HEK293 (cell line): ENCODE measurements around the gene RNASE8.
"Not testable (repeated sequence)": the region's sequence is repeated elsewhere in the genome, so short reads cannot be mapped to it uniquely, and the experiment has no call there.

ENCODE experiments used
- CTCF ChIA-PET: fragments of 350-600 bp; formaldehyde crosslinking; extraction: SDS; loops from one replicate; lab custom pipeline; 2021; ENCODE audit warnings: antibody characterized with exemption; lab: Yijun Ruan, JAX
- POLR2A ChIA-PET: fragments of 300-600 bp; formaldehyde crosslinking; extraction: SDS; loops from one replicate; lab custom pipeline; 2020; ENCODE audit warnings: antibody characterized with exemption, inconsistent platforms; lab: Yijun Ruan, JAX
- H3K27ac ChIP-seq: fragments of 200-500 bp; sonication (Bioruptor generic); 2 replicates; pipeline ENCODE4 v1.5.1; 2014; ENCODE audit warnings: low read depth, low read length, control low read depth, inconsistent platforms; ENCODE audit errors: extremely low read depth
- H3K36me3 ChIP-seq, 2 experiments: fragments of 200-500 bp in 1 of 2; sonication (Bioruptor generic) in 1 of 2; 1 replicate in 1 of 2; 2 replicates in 1 of 2; pipeline ENCODE4 v1.5.1; 2014 to 2017; ENCODE audit warnings: inconsistent platforms in 2 of 2, low read length in 2 of 2; ENCODE audit not compliant: control insufficient read depth in 2 of 2, insufficient read depth in 1 of 2
- H3K4me1 ChIP-seq: fragments of 200-500 bp; sonication (Bioruptor generic); 2 replicates; pipeline ENCODE4 v1.5.1; 2014; ENCODE audit warnings: mild to moderate bottlenecking, low read length, inconsistent platforms; ENCODE audit not compliant: control insufficient read depth, insufficient read depth
- H3K4me3 ChIP-seq: 2 replicates; pipeline ENCODE4 v1.5.1; 2011; ENCODE audit warnings: low read depth, mild to moderate bottlenecking, control low read depth, low read length, moderate library complexity
- H3K9me3 ChIP-seq: fragments of 200-500 bp; sonication (Bioruptor generic); 2 replicates; pipeline ENCODE4 v1.5.1; 2014; ENCODE audit warnings: low read depth, low read length, inconsistent platforms; ENCODE audit not compliant: control insufficient read depth, insufficient read depth
- EGR2 ChIP-seq: fragments of 450-650 bp; formaldehyde crosslinking; IDR thresholded peaks from 2 replicates; pipeline ENCODE4 v1.5.1; 2016; ENCODE audit warnings: low read depth, missing biosample characterization, missing genetic modification characterization
- ZBTB17 ChIP-seq: fragments of 450-650 bp; formaldehyde crosslinking; IDR thresholded peaks from 2 replicates; pipeline ENCODE4 v1.5.1; 2016; ENCODE audit warnings: missing biosample characterization, missing genetic modification characterization
- ZFHX2 ChIP-seq: fragments of 450-650 bp; formaldehyde crosslinking; conservative IDR thresholded peaks from 2 replicates; pipeline ENCODE4 v1.5.1; 2016; ENCODE audit warnings: missing biosample characterization, missing genetic modification characterization
- ZFP41 ChIP-seq: fragments of 450-650 bp; formaldehyde crosslinking; IDR thresholded peaks from 2 replicates; pipeline ENCODE4 v1.5.1; 2016; ENCODE audit warnings: missing biosample characterization, missing genetic modification characterization, borderline replicate concordance
- ZIC2 ChIP-seq: fragments of 450-650 bp; formaldehyde crosslinking; IDR thresholded peaks from 2 replicates; pipeline ENCODE4 v1.5.1; 2016; ENCODE audit warnings: missing biosample characterization, missing genetic modification characterization
- ZNF24 ChIP-seq: fragments of 450-650 bp; formaldehyde crosslinking; IDR thresholded peaks from 2 replicates; pipeline ENCODE4 v1.5.1; 2016; ENCODE audit warnings: missing biosample characterization, missing genetic modification characterization
- ZNF366 ChIP-seq: fragments of 450-650 bp; formaldehyde crosslinking; conservative IDR thresholded peaks from 2 replicates; pipeline ENCODE4 v1.5.1; 2016; ENCODE audit warnings: missing biosample characterization, missing genetic modification characterization
- ZNF629 ChIP-seq: fragments of 450-650 bp; formaldehyde crosslinking; IDR thresholded peaks from 2 replicates; pipeline ENCODE4 v1.5.1; 2017; ENCODE audit warnings: missing biosample characterization, missing genetic modification characterization
- ZNF654 ChIP-seq: fragments of 450-650 bp; formaldehyde crosslinking; IDR thresholded peaks from 2 replicates; pipeline ENCODE4 v1.5.1; 2016; ENCODE audit warnings: low read depth, missing biosample characterization, missing genetic modification characterization
- ZNF660 ChIP-seq: fragments of 450-650 bp; IDR thresholded peaks from 2 replicates; pipeline ENCODE4 v1.5.1; 2018; ENCODE audit warnings: missing biosample characterization, mild to moderate bottlenecking, missing genetic modification characterization
- TF ChIP-seq, protein P1 (sequence below): fragments of 450-650 bp; formaldehyde crosslinking; IDR thresholded peaks from 2 replicates; pipeline ENCODE4 v1.5.1; 2016; ENCODE audit warnings: missing biosample characterization, missing genetic modification characterization
- TF ChIP-seq, protein P2 (sequence below): fragments of 450-650 bp; formaldehyde crosslinking; IDR thresholded peaks from 2 replicates; pipeline ENCODE4 v1.5.1; 2016; ENCODE audit warnings: missing biosample characterization, missing genetic modification characterization, low read depth
- TF ChIP-seq, protein P3 (sequence below): fragments of 450-650 bp; formaldehyde crosslinking; IDR thresholded peaks from 2 replicates; pipeline ENCODE4 v1.5.1; 2016; ENCODE audit warnings: missing biosample characterization, missing genetic modification characterization

Gene RNASE8, protein sequence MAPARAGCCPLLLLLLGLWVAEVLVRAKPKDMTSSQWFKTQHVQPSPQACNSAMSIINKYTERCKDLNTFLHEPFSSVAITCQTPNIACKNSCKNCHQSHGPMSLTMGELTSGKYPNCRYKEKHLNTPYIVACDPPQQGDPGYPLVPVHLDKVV

DNA sequence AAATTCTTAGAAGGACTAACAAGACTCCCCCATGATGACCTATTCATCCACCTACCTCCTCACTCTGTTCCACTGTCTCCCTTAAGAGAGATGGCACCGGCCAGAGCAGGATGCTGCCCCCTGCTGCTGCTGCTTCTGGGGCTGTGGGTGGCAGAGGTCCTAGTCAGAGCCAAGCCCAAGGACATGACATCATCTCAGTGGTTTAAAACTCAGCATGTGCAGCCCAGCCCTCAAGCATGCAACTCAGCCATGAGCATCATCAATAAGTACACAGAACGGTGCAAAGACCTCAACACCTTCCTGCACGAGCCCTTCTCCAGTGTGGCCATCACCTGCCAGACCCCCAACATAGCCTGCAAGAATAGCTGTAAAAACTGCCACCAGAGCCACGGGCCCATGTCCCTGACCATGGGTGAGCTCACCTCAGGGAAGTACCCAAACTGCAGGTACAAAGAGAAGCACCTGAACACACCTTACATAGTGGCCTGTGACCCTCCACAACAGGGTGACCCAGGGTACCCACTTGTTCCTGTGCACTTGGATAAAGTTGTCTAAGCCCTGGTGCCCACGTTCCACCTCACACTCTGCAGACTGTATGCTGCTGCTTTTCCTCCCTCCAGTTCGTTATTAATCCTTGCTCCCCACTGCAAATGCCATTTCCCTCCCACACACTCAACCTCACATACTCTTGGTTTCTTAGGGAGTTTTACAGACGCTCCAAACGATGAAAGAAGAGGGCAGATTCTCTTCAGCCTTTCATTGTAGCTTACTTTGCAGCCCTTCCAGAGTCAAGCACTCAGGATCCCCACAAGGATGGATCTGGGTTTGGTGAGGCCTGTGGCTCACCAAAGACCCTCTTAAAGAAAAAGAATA is at the start of gene RNASE8:
Gene RNASE8, plus strand, starts transcription at position 20 of the 873 bp plus-strand sequence. Its CDS starts 71 bp downstream, at position 91.
- CTCF ChIA-PET: interaction anchor here (0.5 to 1.8 kb wide), 7 partner anchors 12 to 746 kb away, joined by 3 to 6 read pairs (median 4); partner anchors contain the start of gene ARHGEF40
- Histone ChIP-seq H3K4me3 (no peak within 1 kb of the TSS), H3K9me3 (no peaks in the 10 kb centered on the region), H3K27ac (no peak within 1 kb of the TSS), H3K36me3 (no peaks in the 10 kb centered on the region), H3K4me1 (no peaks in the 10 kb centered on the region; the same call in 1 of the 2 replicates)
- POLR2A ChIA-PET: interaction anchor here (0.6 kb wide), 1 partner anchor 13 kb away, joined by 3 read pairs; no protein-coding TSS in a partner anchor
- TF ChIP-seq, protein P1, sequence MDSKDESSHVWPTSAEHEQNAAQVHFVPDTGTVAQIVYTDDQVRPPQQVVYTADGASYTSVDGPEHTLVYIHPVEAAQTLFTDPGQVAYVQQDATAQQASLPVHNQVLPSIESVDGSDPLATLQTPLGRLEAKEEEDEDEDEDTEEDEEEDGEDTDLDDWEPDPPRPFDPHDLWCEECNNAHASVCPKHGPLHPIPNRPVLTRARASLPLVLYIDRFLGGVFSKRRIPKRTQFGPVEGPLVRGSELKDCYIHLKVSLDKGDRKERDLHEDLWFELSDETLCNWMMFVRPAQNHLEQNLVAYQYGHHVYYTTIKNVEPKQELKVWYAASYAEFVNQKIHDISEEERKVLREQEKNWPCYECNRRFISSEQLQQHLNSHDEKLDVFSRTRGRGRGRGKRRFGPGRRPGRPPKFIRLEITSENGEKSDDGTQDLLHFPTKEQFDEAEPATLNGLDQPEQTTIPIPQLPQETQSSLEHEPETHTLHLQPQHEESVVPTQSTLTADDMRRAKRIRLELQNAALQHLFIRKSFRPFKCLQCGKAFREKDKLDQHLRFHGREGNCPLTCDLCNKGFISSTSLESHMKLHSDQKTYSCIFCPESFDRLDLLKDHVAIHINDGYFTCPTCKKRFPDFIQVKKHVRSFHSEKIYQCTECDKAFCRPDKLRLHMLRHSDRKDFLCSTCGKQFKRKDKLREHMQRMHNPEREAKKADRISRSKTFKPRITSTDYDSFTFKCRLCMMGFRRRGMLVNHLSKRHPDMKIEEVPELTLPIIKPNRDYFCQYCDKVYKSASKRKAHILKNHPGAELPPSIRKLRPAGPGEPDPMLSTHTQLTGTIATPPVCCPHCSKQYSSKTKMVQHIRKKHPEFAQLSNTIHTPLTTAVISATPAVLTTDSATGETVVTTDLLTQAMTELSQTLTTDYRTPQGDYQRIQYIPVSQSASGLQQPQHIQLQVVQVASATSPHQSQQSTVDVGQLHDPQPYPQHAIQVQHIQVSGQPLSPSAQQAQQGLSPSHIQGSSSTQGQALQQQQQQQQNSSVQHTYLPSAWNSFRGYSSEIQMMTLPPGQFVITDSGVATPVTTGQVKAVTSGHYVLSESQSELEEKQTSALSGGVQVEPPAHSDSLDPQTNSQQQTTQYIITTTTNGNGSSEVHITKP: peak; percentile 35; the same call in 1 of the 2 replicates
- TF ChIP-seq ZNF654 (tag by site-specific recombination) (no peak), ZNF629 (tag by site-specific recombination) (0 out of 2 replicates have a peak, but pooled peaks have one; percentile 20), ZFHX2 (peak; percentile 35; the same call in 1 of the 2 replicates), ZBTB17 (peak; percentile 37; the same call in 1 of the 2 replicates), ZIC2 (tag by site-specific recombination) (peak; percentile 38; the same call in 1 of the 2 replicates), EGR2 (tag by site-specific recombination) (no peak)
- TF ChIP-seq, protein P2, sequence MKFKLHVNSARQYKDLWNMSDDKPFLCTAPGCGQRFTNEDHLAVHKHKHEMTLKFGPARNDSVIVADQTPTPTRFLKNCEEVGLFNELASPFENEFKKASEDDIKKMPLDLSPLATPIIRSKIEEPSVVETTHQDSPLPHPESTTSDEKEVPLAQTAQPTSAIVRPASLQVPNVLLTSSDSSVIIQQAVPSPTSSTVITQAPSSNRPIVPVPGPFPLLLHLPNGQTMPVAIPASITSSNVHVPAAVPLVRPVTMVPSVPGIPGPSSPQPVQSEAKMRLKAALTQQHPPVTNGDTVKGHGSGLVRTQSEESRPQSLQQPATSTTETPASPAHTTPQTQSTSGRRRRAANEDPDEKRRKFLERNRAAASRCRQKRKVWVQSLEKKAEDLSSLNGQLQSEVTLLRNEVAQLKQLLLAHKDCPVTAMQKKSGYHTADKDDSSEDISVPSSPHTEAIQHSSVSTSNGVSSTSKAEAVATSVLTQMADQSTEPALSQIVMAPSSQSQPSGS (tag by site-specific recombination): peak; percentile 70
- TF ChIP-seq, all 188 proteins: peak for 6

DNA sequence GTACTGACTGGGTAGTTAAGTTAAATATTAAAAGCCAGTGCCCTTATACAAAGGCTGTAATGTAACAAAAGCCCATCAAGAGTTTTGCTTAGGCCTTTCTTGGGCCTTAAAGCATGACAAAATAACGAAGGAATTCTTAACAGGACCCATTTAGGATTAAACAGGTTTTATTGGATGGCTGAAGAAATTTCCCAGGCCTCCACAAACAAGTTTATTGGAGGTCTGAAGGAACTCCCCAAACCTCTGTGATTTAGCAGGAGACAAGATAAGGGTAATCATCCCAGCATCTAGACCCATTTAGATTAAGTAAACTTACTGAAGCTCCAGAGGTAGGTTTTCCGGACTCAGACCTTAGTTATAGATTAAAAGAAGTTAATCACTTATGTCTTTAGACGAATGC is 47.9 kb upstream of the RNASE8 start:
- CTCF ChIA-PET: interaction anchor here (0.7 to 6.9 kb wide), 7 partner anchors 11 to 151 kb away, joined by 3 to 206 read pairs (median 5); partner anchors contain the start of genes RNASE7 and TMEM253
- H3K36me3 ChIP-seq, H3K4me1 ChIP-seq, H3K27ac ChIP-seq, H3K4me3 ChIP-seq, H3K9me3 ChIP-seq, POLR2A ChIA-PET: not testable (repeated sequence)

DNA sequence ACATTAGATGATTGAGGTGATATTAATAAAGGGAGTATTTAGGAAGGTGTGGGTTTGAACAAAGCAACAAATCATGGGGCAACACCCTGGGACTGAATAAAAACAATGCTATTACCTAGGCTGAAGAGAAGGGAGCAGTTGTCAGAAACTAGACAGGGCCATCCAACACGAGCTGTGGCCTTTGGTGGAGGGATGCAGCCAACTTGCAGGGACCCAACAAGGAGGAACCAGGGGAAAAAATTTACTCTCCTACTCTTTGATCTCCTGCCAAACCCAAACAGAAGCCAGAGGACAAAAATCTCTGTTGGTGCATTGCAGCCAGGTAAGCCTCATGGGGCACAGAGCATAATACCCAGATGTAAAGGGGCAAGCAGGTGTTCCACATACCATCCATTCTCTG is 46.5 kb upstream of the RNASE8 start:
- CTCF ChIA-PET: interaction anchor here (1.1 to 6.9 kb wide), 8 partner anchors 10 to 95 kb away, joined by 3 to 206 read pairs (median 5); partner anchors contain the start of genes NDRG2 and RNASE7
- POLR2A ChIA-PET: interaction anchor here (0.6 kb wide), 1 partner anchor 132 kb away, joined by 3 read pairs; no protein-coding TSS in a partner anchor
- no peaks in the 10 kb centered on the region for H3K4me1 ChIP-seq
- H3K36me3 ChIP-seq: no peaks in the 10 kb centered on the region
- H3K27ac ChIP-seq: no peak overlapping the region
- H3K4me3 ChIP-seq: no peak overlapping the region
- TF ChIP-seq ZNF660 (tag by site-specific recombination) (no peak), ZNF366 (tag by site-specific recombination) (no peak), ZNF24 (tag by site-specific recombination) (no peak), ZFP41 (tag by site-specific recombination) (no peak)
- TF ChIP-seq, protein P3, sequence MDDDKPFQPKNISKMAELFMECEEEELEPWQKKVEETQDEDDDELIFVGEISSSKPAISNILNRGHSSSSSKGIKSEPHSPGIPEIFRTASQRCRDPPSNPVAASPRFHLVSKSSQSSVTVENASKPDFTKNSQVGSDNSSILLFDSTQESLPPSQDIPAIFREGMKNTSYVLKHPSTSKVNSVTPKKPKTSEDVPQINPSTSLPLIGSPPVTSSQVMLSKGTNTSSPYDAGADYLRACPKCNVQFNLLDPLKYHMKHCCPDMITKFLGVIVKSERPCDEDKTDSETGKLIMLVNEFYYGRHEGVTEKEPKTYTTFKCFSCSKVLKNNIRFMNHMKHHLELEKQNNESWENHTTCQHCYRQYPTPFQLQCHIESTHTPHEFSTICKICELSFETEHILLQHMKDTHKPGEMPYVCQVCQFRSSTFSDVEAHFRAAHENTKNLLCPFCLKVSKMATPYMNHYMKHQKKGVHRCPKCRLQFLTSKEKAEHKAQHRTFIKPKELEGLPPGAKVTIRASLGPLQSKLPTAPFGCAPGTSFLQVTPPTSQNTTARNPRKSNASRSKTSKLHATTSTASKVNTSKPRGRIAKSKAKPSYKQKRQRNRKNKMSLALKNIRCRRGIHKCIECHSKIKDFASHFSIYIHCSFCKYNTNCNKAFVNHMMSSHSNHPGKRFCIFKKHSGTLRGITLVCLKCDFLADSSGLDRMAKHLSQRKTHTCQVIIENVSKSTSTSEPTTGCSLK: no peak
- TF ChIP-seq, protein P1: no peak
- H3K9me3 ChIP-seq: no peaks in the 10 kb centered on the region
